IMR-90 (cell line): ENCODE results near the gene TGFBR1. TPM values are rescaled to one million over a fixed set of nuclear protein-coding genes. Genes with fewer than 3 reads are reported as not detected.

Source experiments
- ATAC-seq: fragments of 200-7000 bp; cut with Tn5 transposase; 2 replicates; pipeline ENCODE4 v1.9.1; 2020; ENCODE audit warnings: low read depth, mild to moderate bottlenecking, moderate library complexity
- BruUV-seq: library from RNA; stranded (reverse); fragments of 400-500 nt; replicated peaks from 2 replicates; lab custom pipeline; 2021; lab: Mats Ljungman, UMichigan
- CTCF ChIA-PET: fragments of 300-600 bp; formaldehyde crosslinking; extraction: SDS; loops from one replicate; lab custom pipeline; 2021; ENCODE audit warnings: antibody characterized with exemption; lab: Yijun Ruan, JAX
- POLR2A ChIA-PET: fragments of 300-600 bp; sonication (Branson Sonifier 250); formaldehyde crosslinking; loops from one replicate; lab custom pipeline; 2022; ENCODE audit warnings: antibody characterized with exemption; ENCODE audit not compliant: unreplicated experiment; lab: Charles Lee
- DNase-seq: peaks from one replicate; pipeline ENCODE4 v3.0.0; 2013
- H2AFZ ChIP-seq: replicated peaks from 2 replicates; pipeline ENCODE3; 2013; ENCODE audit warnings: low read length, mild to moderate bottlenecking; ENCODE audit not compliant: poor library complexity
- H2AK5ac ChIP-seq: 2 replicates; pipeline ENCODE4 v1.6.1; 2013; ENCODE audit warnings: low read depth, low read length, inconsistent platforms
- H2AK9ac ChIP-seq: replicated peaks from 2 replicates; pipeline ENCODE3; 2013; ENCODE audit warnings: mild to moderate bottlenecking, low read depth, low read length, moderate library complexity; ENCODE audit not compliant: poor library complexity
- H2BK120ac ChIP-seq: 2 replicates; pipeline ENCODE4 v1.6.1; 2013; ENCODE audit warnings: low read depth, low read length, inconsistent platforms
- H2BK15ac ChIP-seq: 3 replicates; pipeline ENCODE4 v1.6.1; 2013; ENCODE audit warnings: low read depth, low read length, inconsistent platforms
- H2BK20ac ChIP-seq: 2 replicates; pipeline ENCODE4 v1.6.1; 2013; ENCODE audit warnings: low read depth, mild to moderate bottlenecking, inconsistent platforms, low read length, moderate library complexity
- H2BK5ac ChIP-seq: 2 replicates; pipeline ENCODE4 v1.6.1; 2013; ENCODE audit warnings: mild to moderate bottlenecking, low read depth, low read length, inconsistent platforms; ENCODE audit not compliant: poor library complexity, severe bottlenecking
- H3K14ac ChIP-seq: replicated peaks from 2 replicates; pipeline ENCODE4 v1.6.1; 2013; ENCODE audit warnings: low read depth, low read length, inconsistent platforms
- H3K18ac ChIP-seq: 2 replicates; pipeline ENCODE4 v1.6.1; 2013; ENCODE audit warnings: low read depth, low read length, control low read depth
- H3K23ac ChIP-seq: 2 replicates; pipeline ENCODE4 v1.6.1; 2013; ENCODE audit warnings: low read depth, low read length, inconsistent platforms
- H3K27ac ChIP-seq: 2 replicates; pipeline ENCODE4 v1.5.1; 2013; ENCODE audit warnings: mild to moderate bottlenecking, control low read depth, low read length; ENCODE audit not compliant: insufficient read depth
- H3K27me3 ChIP-seq: 2 replicates; pipeline ENCODE4 v1.6.1; 2013; ENCODE audit warnings: low read length; ENCODE audit not compliant: control insufficient read depth, insufficient read depth
- H3K36me3 ChIP-seq: 2 replicates; pipeline ENCODE4 v1.6.1; 2013; ENCODE audit warnings: low read length, mixed read lengths; ENCODE audit not compliant: control insufficient read depth, insufficient read depth
- H3K4ac ChIP-seq: 2 replicates; pipeline ENCODE4 v1.6.1; 2013; ENCODE audit warnings: low read depth, low read length, inconsistent platforms
- H3K4me1 ChIP-seq: 2 replicates; pipeline ENCODE4 v1.6.1; 2013; ENCODE audit warnings: low read length, mixed read lengths; ENCODE audit not compliant: control insufficient read depth, insufficient read depth
- H3K4me2 ChIP-seq: 2 replicates; pipeline ENCODE4 v1.6.1; 2013; ENCODE audit warnings: low read depth, mild to moderate bottlenecking, control low read depth, low read length, moderate library complexity
- H3K4me3 ChIP-seq: 2 replicates; pipeline ENCODE4 v1.5.1; 2013; ENCODE audit warnings: low read depth, mild to moderate bottlenecking, control low read depth, low read length, moderate library complexity; ENCODE audit not compliant: insufficient read depth
- H3K56ac ChIP-seq: 2 replicates; pipeline ENCODE4 v1.6.1; 2013; ENCODE audit warnings: low read length, inconsistent platforms; ENCODE audit not compliant: insufficient read depth; ENCODE audit errors: extremely low read depth
- H3K79me1 ChIP-seq, 2 experiments: 2 replicates each; pipeline ENCODE4 v1.6.1; 2013; ENCODE audit warnings: low read length in 2 of 2, inconsistent platforms in 1 of 2, low read depth in 1 of 2
- H3K9ac ChIP-seq: 2 replicates; pipeline ENCODE4 v1.6.1; 2013; ENCODE audit warnings: low read depth, low read length, control low read depth
- H3K9me1 ChIP-seq: 2 replicates; pipeline ENCODE4 v1.6.1; 2013; ENCODE audit warnings: low read length, inconsistent platforms; ENCODE audit not compliant: insufficient read depth
- H3K9me3 ChIP-seq: 2 replicates; pipeline ENCODE4 v1.6.1; 2013; ENCODE audit warnings: low read length; ENCODE audit not compliant: control insufficient read depth, insufficient read depth
- H4K20me1 ChIP-seq: 2 replicates; pipeline ENCODE4 v1.6.1; 2013; ENCODE audit warnings: low read length, inconsistent platforms; ENCODE audit not compliant: insufficient read depth
- H4K5ac ChIP-seq: 2 replicates; pipeline ENCODE4 v1.6.1; 2013; ENCODE audit warnings: mild to moderate bottlenecking, low read depth, low read length, control low read depth
- H4K8ac ChIP-seq, 2 experiments: 2 replicates each; pipeline ENCODE4 v1.6.1; 2013; ENCODE audit warnings: low read depth in 2 of 2, low read length in 2 of 2, control low read depth in 1 of 2, inconsistent platforms in 1 of 2
- H4K91ac ChIP-seq: 2 replicates; pipeline ENCODE4 v1.6.1; 2013; ENCODE audit warnings: low read depth, low read length, inconsistent platforms; ENCODE audit not compliant: insufficient read depth
- CHD1 ChIP-seq: IDR thresholded peaks from 2 replicates; pipeline ENCODE4 v1.6.1; 2012; ENCODE audit warnings: low read depth, low read length, improper control_type of control experiment
- FOS ChIP-seq: fragments of 150-350 bp; IDR thresholded peaks from 2 replicates; pipeline ENCODE4 v1.6.1; 2016; ENCODE audit warnings: low read depth, low read length
- MAFK ChIP-seq: IDR thresholded peaks from 2 replicates; pipeline ENCODE4 v1.6.1; 2012; ENCODE audit warnings: low read depth, low read length, improper control_type of control experiment
- MAZ ChIP-seq: IDR thresholded peaks from 2 replicates; pipeline ENCODE4 v1.6.1; 2012; ENCODE audit warnings: low read depth, mild to moderate bottlenecking, low read length, improper control_type of control experiment, moderate library complexity, borderline replicate concordance
- NFE2L2 ChIP-seq: fragments of 150-350 bp; IDR thresholded peaks from 2 replicates; pipeline ENCODE4 v1.6.1; 2016; ENCODE audit warnings: low read depth, mild to moderate bottlenecking, low read length
- POLR2A ChIP-seq: IDR thresholded peaks from 2 replicates; pipeline ENCODE4 v1.6.1; 2012; ENCODE audit warnings: mild to moderate bottlenecking, low read depth, low read length
- RAD21 ChIP-seq: IDR thresholded peaks from 2 replicates; pipeline ENCODE4 v1.6.1; 2012; ENCODE audit warnings: low read length, improper control_type of control experiment
- RCOR1 ChIP-seq: IDR thresholded peaks from 2 replicates; pipeline ENCODE4 v1.6.1; 2012; ENCODE audit warnings: mild to moderate bottlenecking, low read length, improper control_type of control experiment; ENCODE audit not compliant: insufficient replicate concordance
- RFX5 ChIP-seq: IDR thresholded peaks from 2 replicates; pipeline ENCODE4 v1.8.0; 2012; ENCODE audit warnings: low read depth, mild to moderate bottlenecking, low read length, moderate library complexity
- SMC3 ChIP-seq: fragments of 150-350 bp; IDR thresholded peaks from 2 replicates; pipeline ENCODE4 v1.6.1; 2016; ENCODE audit warnings: low read depth, mild to moderate bottlenecking, antibody characterized with exemption, low read length, moderate library complexity
- USF2 ChIP-seq: fragments of 150-350 bp; IDR thresholded peaks from 2 replicates; pipeline ENCODE4 v1.6.1; 2017; ENCODE audit warnings: mild to moderate bottlenecking, antibody characterized with exemption, low read length, low read depth
- WGBS, 2 experiments: methylation state at CpG; one replicate each; pipeline versions ENCODE4 v1.1.5 to v1.1.7; 2013; ENCODE audit warnings: missing lambda C conversion rate in 2 of 2; ENCODE audit not compliant: insufficient read length in 1 of 2; ENCODE audit errors: extremely low coverage in 2 of 2; 5-methylcytosine and 5-hydroxymethylcytosine counted together
- dilution Hi-C: fragments of 300-500 bp; cut with HindIII; formaldehyde crosslinking; loops from one replicate; pipeline ENCODE4 v1.14.3; 2018; ENCODE audit warnings: low sequenced_read_pairs; ENCODE audit not compliant: unreplicated experiment
- in situ Hi-C: fragments of 300-500 bp; cut with MboI; formaldehyde crosslinking; loops from 3 replicates; pipeline ENCODE4 v1.14.3; 2019; ENCODE audit warnings: low sequenced_read_pairs, inconsistent platforms, mixed read lengths
- intact Hi-C: fragments of 100-400 bp; cut with micrococcal nuclease; formaldehyde crosslinking; loops from 2 replicates; pipeline ENCODE4 v1.10.0; 2022
- polyA plus RNA-seq, 3 experiments: library from polyadenylated mRNA; depleted of rRNA; stranded (reverse); fragments of >200 nt; gene quantifications; 2 replicates each; pipeline ENCODE4 v1.2.3, GENCODE V29; 2012; ENCODE audit warnings: low replicate concordance in 1 of 3
- total RNA-seq: library from RNA; depleted of rRNA; stranded (reverse); fragments of >200 nt; gene quantifications from 2 replicates; pipeline ENCODE4 v1.2.3, GENCODE V29; 2012

TGFBR1 gene
- total and polyA plus RNA-seq, 2 of the 4 experiments (the other 2 are of a cell fraction) = 15.1 to 75.3 TPM

GRCh38 chr9:99056186-99056585 lies 48.7 kb upstream of the TGFBR1 start:
- no peaks in the 10 kb centered on the region for H4K20me1 ChIP-seq
- WGBS, 2 experiments = no CpG with 5 or more reads among the region's 6 CpGs
- H4K91ac ChIP-seq = peak overlapping the region; percentile 24; the same call in 1 of the 2 replicates
- dilution Hi-C loops = no loop called here
- peak overlapping the region; percentile 65; the same call in 1 of the 2 replicates for H2BK20ac ChIP-seq
- peaks cover 21% of the 10 kb centered on the region for H3K4me1 ChIP-seq
- H2BK5ac ChIP-seq = no peak overlapping the region
- no peaks in the 10 kb centered on the region for H3K79me1 ChIP-seq
- no peak overlapping the region for H2AFZ ChIP-seq
- intact Hi-C loops = no loop called here
- no peak overlapping the region for H3K23ac ChIP-seq
- ATAC-seq (no peak), DNase-seq (no peak)
- H3K4me2 ChIP-seq = no peak overlapping the region
- no peak overlapping the region for H3K18ac ChIP-seq
- H3K4me3 ChIP-seq = no peak overlapping the region
- no peak overlapping the region for H3K9ac ChIP-seq
- peaks cover 26% of the 10 kb centered on the region for H3K9me1 ChIP-seq
- peaks cover 54% of the 10 kb centered on the region; the same call in 1 of the 2 replicates for H3K36me3 ChIP-seq
- H2BK15ac ChIP-seq = peak overlapping the region; percentile 40; the same call in 1 of the 3 replicates
- H3K9me3 ChIP-seq = no peaks in the 10 kb centered on the region
- H2AK9ac ChIP-seq = no peak overlapping the region
- H2AK5ac ChIP-seq = peak overlapping the region; percentile 73
- CTCF ChIA-PET = interaction anchor here (0.8 kb wide), 1 partner anchor 29 kb away, joined by 3 read pairs; no protein-coding TSS in a partner anchor
- BruUV-seq = no TSS peak
- H3K14ac ChIP-seq = no peak overlapping the region
- in situ Hi-C loops = no loop called here
- H4K8ac ChIP-seq = no peak overlapping the region
- no peak overlapping the region for H4K5ac ChIP-seq
- H3K56ac ChIP-seq = no peak overlapping the region
- 0 out of 2 replicates have a peak overlapping the region, but pooled peaks have one; percentile 20 for H3K4ac ChIP-seq
- no peak for TF ChIP-seq SMC3
- no peak for TF ChIP-seq MAFK
- TF ChIP-seq USF2 = no peak
- TF ChIP-seq MAZ = no peak
- TF ChIP-seq POLR2A = no peak
- TF ChIP-seq RAD21 = no peak
- no peak for TF ChIP-seq CHD1
- TF ChIP-seq NFE2L2 = no peak
- no peak for TF ChIP-seq FOS
- TF ChIP-seq RCOR1 = no peak
- no peak for TF ChIP-seq RFX5
- POLR2A ChIA-PET = no interaction called here
- 0 out of 2 replicates have a peak overlapping the region, but pooled peaks have one; percentile 36 for H2BK120ac ChIP-seq
- H3K27ac ChIP-seq = no peak overlapping the region
- H3K27me3 ChIP-seq = no peaks in the 10 kb centered on the region
